ENCODE measurements around the gene MTG2. TPM values are rescaled to one million over a fixed set of nuclear protein-coding genes. Genes with fewer than 3 reads are reported as not detected.

Gene MTG2
- total and polyA plus RNA-seq, 4 donors: 18.3 to 35.5 (median 28.5) TPM

DNA sequence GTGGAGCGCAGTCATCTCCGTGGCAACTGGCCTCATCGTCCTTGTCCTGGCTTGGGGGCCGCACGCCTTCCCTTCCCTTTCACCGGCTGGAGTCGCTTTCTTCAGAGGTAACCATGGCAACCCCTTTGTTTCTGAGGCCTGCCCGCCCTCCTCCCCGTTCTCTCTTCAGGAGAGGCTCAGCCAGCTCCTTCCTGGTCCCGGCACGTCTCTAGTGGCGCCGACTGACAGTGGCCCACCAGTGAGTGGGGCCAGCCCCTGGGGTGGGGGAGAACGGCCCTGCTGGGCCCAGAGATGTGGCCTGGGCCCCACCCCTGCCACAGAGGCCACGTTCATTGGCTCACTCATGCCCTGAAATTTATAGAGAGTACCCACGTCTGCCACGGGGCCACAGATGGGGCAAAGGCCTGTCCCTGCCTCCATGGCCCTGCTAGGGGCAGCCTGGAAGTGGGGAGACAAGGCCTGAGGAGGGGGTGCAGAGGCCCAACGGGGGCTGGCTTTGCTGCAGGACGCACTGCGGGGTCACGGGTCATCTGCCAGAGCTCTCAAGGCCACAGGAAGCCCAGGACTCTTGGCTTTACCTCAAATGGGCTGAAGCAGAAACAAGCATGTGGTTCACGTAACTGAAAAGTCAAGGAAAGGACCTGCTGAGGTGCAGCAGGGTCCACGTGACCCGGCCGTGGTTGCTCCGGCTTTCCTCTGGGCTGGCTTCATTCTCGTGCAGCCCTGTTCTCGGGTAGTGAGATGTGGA lies 54.1 kb downstream of the MTG2 start:
- TF ChIP-seq, protein P1, sequence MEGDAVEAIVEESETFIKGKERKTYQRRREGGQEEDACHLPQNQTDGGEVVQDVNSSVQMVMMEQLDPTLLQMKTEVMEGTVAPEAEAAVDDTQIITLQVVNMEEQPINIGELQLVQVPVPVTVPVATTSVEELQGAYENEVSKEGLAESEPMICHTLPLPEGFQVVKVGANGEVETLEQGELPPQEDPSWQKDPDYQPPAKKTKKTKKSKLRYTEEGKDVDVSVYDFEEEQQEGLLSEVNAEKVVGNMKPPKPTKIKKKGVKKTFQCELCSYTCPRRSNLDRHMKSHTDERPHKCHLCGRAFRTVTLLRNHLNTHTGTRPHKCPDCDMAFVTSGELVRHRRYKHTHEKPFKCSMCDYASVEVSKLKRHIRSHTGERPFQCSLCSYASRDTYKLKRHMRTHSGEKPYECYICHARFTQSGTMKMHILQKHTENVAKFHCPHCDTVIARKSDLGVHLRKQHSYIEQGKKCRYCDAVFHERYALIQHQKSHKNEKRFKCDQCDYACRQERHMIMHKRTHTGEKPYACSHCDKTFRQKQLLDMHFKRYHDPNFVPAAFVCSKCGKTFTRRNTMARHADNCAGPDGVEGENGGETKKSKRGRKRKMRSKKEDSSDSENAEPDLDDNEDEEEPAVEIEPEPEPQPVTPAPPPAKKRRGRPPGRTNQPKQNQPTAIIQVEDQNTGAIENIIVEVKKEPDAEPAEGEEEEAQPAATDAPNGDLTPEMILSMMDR (IDR thresholded peaks at IDR 0.05; ENCODE audit: control extremely low read depth, extremely low read depth): no peak
- H3K4me1 ChIP-seq (ENCODE audit: control insufficient read depth in 5 of 5, insufficient read depth in 5 of 5, low read length in 5 of 5): peaks cover 3 to 21% (median 13%) of the 10 kb centered on the region in 5 donors
- peaks cover 0 to 4% (median 0%) of the 10 kb centered on the region in 4 donors for H3K9me3 ChIP-seq (ENCODE audit: control insufficient read depth in 4 of 4, insufficient read depth in 3 of 4, low read length in 3 of 4)
- H3K9ac ChIP-seq (ENCODE audit: insufficient read depth in 1 of 2, low read length in 2 of 2): no peak overlapping the region
- no peaks in the 10 kb centered on the region for H3K27me3 ChIP-seq (ENCODE audit: control insufficient read depth in 3 of 3, insufficient read depth in 3 of 3, low read length in 2 of 3)
- DNase-seq (peak; percentile 67 to 74 (median 71)), ATAC-seq (ENCODE audit: insufficient read depth, low FRiP score) (no peak)
- 65 to 72% methylated on average over 28 of the region's 28 CpGs for whole genome bisulfite sequencing, 2 donors
- peak overlapping the region in 1 of 2 donors; percentile 71 for H3K27ac ChIP-seq (ENCODE audit: low read depth in 1 of 2, low read length in 1 of 2)
- H3K36me3 ChIP-seq (ENCODE audit: control insufficient read depth in 4 of 4, insufficient read depth in 4 of 4, low read length in 4 of 4): peaks cover 0 to 5% (median 1%) of the 10 kb centered on the region in 4 donors
- no peak overlapping the region for H3K4me3 ChIP-seq

DNA sequence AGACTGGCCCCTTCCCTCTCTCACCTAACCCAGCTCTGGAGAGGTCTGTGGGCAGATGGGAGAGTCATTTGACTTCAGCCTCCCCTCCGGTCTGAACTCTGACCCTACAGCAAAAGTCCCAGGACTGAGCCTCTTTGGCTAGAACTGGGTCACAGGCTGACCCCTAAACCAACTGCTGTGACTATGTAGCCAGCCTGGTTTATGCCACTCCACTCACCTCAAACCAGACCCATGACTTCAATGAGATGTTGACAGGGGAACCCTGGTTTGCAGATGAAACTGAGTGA lies 54.6 kb downstream of the MTG2 start:
- Histone ChIP-seq H3K4me1 (ENCODE audit: control insufficient read depth in 5 of 5, insufficient read depth in 5 of 5, low read length in 5 of 5) (peaks cover 3 to 21% (median 13%) of the 10 kb centered on the region in 5 donors), H3K9me3 (ENCODE audit: control insufficient read depth in 4 of 4, insufficient read depth in 3 of 4, low read length in 3 of 4) (peaks cover 0 to 4% (median 0%) of the 10 kb centered on the region in 4 donors), H3K27me3 (ENCODE audit: control insufficient read depth in 3 of 3, insufficient read depth in 3 of 3, low read length in 2 of 3) (no peaks in the 10 kb centered on the region), H3K27ac (ENCODE audit: low read depth in 1 of 2, low read length in 1 of 2) (peak overlapping the region in 1 of 2 donors; percentile 71), H3K4me3 (no peak overlapping the region), H3K36me3 (ENCODE audit: control insufficient read depth in 4 of 4, insufficient read depth in 4 of 4, low read length in 4 of 4) (peaks cover 0 to 5% (median 2%) of the 10 kb centered on the region in 4 donors), H3K9ac (ENCODE audit: insufficient read depth in 1 of 2, low read length in 2 of 2) (peak overlapping the region in 1 of 2 donors; percentile 26)
- ATAC-seq (ENCODE audit: insufficient read depth, low FRiP score): no peak
- TF ChIP-seq, protein P1 (IDR thresholded peaks at IDR 0.05; ENCODE audit: control extremely low read depth, extremely low read depth): no peak
- DNase-seq: no peak
- WGBS, 2 donors: 59 to 71% methylated on average over 1 of the region's 1 CpG

DNA sequence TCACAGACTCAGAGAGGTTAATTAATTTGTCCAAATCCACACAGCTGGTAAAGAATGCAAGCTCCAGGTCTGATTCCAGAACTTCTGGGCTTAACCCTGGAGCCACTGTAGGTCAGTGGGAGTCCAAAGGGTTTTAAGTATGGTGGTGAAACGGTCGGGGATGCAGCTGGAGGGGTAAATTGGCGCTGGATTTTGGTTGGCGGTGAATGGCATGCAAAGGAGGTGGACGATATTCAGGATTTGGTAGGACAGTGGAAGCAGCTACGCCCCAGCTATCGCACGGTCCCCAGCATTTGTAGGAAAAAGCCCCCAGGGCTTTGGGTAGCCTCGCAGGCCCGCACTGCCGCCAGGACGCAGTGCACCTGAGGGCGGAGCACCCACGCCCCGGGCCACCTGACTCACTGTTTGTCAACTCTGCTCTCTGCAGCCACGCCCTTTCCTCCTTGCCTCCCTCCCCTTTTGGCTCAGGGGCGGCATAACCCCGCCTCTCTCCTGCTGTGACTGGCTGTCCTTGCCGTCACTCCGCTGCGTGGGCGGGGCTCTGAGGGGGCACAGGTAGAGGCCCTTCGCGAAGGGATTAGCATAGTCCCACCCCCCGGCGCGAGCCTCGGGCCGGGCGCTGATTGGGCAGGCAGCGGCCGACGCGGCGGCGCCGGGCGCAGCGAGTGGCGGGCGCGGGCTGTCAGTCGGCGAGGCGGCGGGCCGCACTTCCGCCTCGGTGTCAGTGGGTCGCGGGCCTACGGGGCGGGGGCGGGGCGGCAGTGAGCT lies 55.2 kb downstream of the MTG2 start, which contains the start of gene OSBPL2:
OSBPL2 (plus strand) TSS at position 721 of the 768 bp plus-strand sequence. CDS start 17,664 bp downstream, outside the sequence.
- Histone ChIP-seq H3K9ac (ENCODE audit: insufficient read depth in 1 of 2, low read length in 2 of 2) (peak within 1 kb of the TSS; percentile 55 to 62), H3K27ac (ENCODE audit: low read depth in 1 of 2, low read length in 1 of 2) (peak within 1 kb of the TSS; percentile 75 to 87), H3K4me3 (peak within 1 kb of the TSS; percentile 65), H3K36me3 (ENCODE audit: control insufficient read depth in 4 of 4, insufficient read depth in 4 of 4, low read length in 4 of 4) (peaks cover 0 to 5% (median 4%) of the 10 kb centered on the region in 4 donors), H3K27me3 (ENCODE audit: control insufficient read depth in 3 of 3, insufficient read depth in 3 of 3, low read length in 2 of 3) (no peaks in the 10 kb centered on the region), H3K9me3 (ENCODE audit: control insufficient read depth in 4 of 4, insufficient read depth in 3 of 4, low read length in 3 of 4) (peaks cover 0 to 4% (median 0%) of the 10 kb centered on the region in 4 donors), H3K4me1 (ENCODE audit: control insufficient read depth in 5 of 5, insufficient read depth in 5 of 5, low read length in 5 of 5) (peaks cover 3 to 21% (median 13%) of the 10 kb centered on the region in 5 donors)
- ATAC-seq (ENCODE audit: insufficient read depth, low FRiP score) (peak; percentile 100), DNase-seq (peak; percentile 98 to 99 (median 98))
- WGBS, 2 donors: 1 to 2% methylated on average over 45 to 55 of the region's 55 CpGs
- TF ChIP-seq, protein P1 (IDR thresholded peaks at IDR 0.05; ENCODE audit: control extremely low read depth, extremely low read depth): no peak

Data from lung (tissue), 12 donors.